ENCODE measurements around the gene GRIN2A.

The GRIN2A gene

DNA sequence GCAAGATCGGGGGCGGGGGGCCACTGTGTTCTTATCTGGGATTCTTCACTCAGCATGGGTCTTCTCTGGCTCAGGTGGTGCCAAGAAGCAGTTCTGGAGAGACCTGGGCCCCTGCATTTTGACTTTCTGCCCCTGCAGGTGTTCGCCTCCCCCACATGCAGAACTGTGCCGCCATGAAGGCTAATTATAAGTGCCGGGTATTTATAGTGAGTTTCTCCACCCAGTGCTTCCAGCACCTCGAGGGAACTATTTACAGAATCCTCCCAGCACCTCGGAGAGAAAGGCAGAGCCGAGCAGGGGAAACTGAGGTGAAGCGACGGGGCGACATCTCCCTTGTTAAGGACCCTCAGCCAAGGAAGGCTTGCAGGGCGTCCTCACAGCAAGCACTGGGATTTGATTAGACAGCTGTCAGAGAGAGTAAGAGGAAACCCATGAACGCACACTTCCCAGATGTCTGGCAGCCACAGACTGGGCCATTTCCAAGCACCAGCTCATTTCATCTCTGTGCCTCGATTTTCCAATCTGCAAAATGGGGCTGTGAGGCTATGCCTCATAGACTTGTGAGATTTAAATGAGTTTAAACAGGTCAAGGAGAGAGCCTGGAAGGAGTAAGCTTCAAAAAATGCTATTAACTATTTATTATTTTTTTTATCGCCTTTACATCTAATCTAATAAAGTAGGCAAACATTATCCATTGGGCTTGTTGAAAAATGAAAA is 36.4 kb upstream of the GRIN2A start:
- WGBS, 2 experiments, result 88 to 93% methylated on average over 14 to 15 of the region's 15 CpGs
- Histone ChIP-seq H3K27me3 (ENCODE audit: control insufficient read depth, insufficient read depth, low read length, poor library complexity, severe bottlenecking) (no peaks in the 10 kb centered on the region), H3K9me3 (ENCODE audit: control insufficient read depth, low read length) (no peaks in the 10 kb centered on the region), H3K36me3 (ENCODE audit: control insufficient read depth, insufficient read depth, low read length) (no peaks in the 10 kb centered on the region), H3K27ac (ENCODE audit: insufficient read depth, low read depth, low read length, poor library complexity, severe bottlenecking) (no peak overlapping the region), H3K4me3 (ENCODE audit: insufficient read depth, low read depth, low read length) (no peak overlapping the region), H3K4me1 (ENCODE audit: control insufficient read depth, insufficient read depth, low read length) (no peaks in the 10 kb centered on the region)

DNA sequence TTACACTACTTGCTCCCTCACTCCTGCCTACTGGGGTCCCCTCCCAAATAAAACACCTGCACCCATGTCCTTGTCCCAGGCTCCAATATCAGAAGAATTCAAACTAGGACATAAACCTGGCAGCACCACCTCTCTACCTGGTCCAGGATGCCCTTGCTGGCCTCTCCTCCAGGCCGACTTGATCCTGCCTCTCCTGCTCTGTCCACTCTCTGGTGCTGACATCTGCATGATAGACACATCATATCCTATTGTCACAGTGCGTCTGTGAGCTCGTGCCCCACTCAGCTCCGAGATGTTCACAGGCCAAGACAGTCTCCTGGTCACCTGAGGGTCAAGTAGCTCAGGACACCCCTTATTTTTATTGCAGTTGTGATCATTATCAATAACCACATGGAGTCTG is 31.5 kb upstream of the GRIN2A start:
- Histone ChIP-seq H3K27me3 (ENCODE audit: control insufficient read depth, insufficient read depth, low read length, poor library complexity, severe bottlenecking) (no peaks in the 10 kb centered on the region), H3K36me3 (ENCODE audit: control insufficient read depth, insufficient read depth, low read length) (no peaks in the 10 kb centered on the region), H3K4me1 (ENCODE audit: control insufficient read depth, insufficient read depth, low read length) (peaks cover 5% of the 10 kb centered on the region), H3K27ac (ENCODE audit: insufficient read depth, low read depth, low read length, poor library complexity, severe bottlenecking) (no peak overlapping the region), H3K9me3 (ENCODE audit: control insufficient read depth, low read length) (no peaks in the 10 kb centered on the region), H3K4me3 (ENCODE audit: insufficient read depth, low read depth, low read length) (no peak overlapping the region)
- WGBS, 2 experiments, result 93% methylated on average over 4 of the region's 4 CpGs

DNA sequence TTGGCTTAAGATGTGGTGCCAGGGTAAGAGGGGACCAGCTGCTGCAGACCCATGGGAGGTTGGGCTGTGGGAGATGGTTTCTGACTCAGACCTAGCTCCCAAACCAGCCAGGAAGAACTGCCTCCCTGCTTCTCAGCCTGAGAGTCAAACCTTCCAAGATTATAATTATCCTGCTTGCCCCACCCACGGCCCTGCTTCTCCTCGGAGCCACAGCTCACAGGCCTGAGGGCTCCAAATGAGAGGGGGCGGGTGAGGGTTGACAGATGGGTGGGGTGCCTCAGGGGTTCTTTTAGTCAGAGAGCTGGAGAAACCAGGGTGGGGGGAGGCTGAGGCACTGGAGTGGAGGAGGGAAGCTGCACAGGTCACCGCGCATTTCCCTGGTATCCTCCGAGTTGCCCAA is 28.7 kb upstream of the GRIN2A start:
- Histone ChIP-seq H3K27ac (ENCODE audit: insufficient read depth, low read depth, low read length, poor library complexity, severe bottlenecking) (no peak overlapping the region), H3K4me3 (ENCODE audit: insufficient read depth, low read depth, low read length) (no peak overlapping the region), H3K9me3 (ENCODE audit: control insufficient read depth, low read length) (no peaks in the 10 kb centered on the region), H3K27me3 (ENCODE audit: control insufficient read depth, insufficient read depth, low read length, poor library complexity, severe bottlenecking) (no peaks in the 10 kb centered on the region), H3K4me1 (ENCODE audit: control insufficient read depth, insufficient read depth, low read length) (peaks cover 5% of the 10 kb centered on the region), H3K36me3 (ENCODE audit: control insufficient read depth, insufficient read depth, low read length) (no peaks in the 10 kb centered on the region)
- WGBS, 2 experiments, result 61 to 69% methylated on average over 6 of the region's 6 CpGs

DNA sequence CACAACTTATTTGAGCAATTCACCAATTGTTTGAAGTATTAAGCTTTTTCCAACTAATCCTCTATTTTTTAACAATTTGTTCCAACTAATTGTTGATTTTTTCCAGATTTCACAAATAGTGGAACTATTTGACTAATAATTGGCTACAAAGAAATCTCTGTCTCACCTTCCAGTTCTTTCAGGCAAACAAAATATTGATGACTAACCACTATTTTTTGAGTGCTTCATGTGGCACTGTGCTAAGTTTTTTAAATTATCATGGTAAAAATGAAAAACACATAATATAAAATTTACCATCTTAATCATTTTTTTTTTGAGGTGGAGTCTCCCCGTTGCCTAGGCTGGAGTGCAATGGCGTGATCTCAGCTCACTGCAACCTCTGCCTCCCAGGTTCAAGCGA is 24.6 kb upstream of the GRIN2A start:
- peaks cover 5% of the 10 kb centered on the region for H3K4me1 ChIP-seq (ENCODE audit: control insufficient read depth, insufficient read depth, low read length)
- no peak overlapping the region for H3K4me3 ChIP-seq (ENCODE audit: insufficient read depth, low read depth, low read length)
- H3K9me3 ChIP-seq (ENCODE audit: control insufficient read depth, low read length), result no peaks in the 10 kb centered on the region
- WGBS, 2 experiments, result 90 to 92% methylated on average over 3 of the region's 3 CpGs
- no peaks in the 10 kb centered on the region for H3K27me3 ChIP-seq (ENCODE audit: control insufficient read depth, insufficient read depth, low read length, poor library complexity, severe bottlenecking)
- no peak overlapping the region for H3K27ac ChIP-seq (ENCODE audit: insufficient read depth, low read depth, low read length, poor library complexity, severe bottlenecking)
- no peaks in the 10 kb centered on the region for H3K36me3 ChIP-seq (ENCODE audit: control insufficient read depth, insufficient read depth, low read length)

DNA sequence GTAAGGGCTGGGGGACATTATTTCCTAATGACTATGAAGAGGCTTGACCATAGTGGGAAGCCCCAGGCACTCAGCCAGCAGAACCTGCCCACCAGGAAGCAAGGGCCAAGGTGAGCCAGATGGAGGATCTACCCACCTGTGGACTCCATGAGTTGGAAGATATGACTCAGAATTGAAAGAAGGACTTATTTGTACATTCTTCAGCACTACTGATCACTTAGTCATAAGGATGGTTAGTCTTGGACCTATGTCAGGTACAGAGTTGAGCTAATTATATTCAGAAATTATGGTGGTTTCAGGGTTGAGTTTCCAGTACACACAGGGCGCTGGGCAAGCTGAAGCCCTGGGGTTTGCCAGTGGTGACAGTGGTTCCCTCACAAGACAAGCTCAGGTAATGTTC is 24.0 kb upstream of the GRIN2A start:
- Histone ChIP-seq H3K4me3 (ENCODE audit: insufficient read depth, low read depth, low read length) (no peak overlapping the region), H3K4me1 (ENCODE audit: control insufficient read depth, insufficient read depth, low read length) (peaks cover 5% of the 10 kb centered on the region), H3K9me3 (ENCODE audit: control insufficient read depth, low read length) (no peaks in the 10 kb centered on the region), H3K27ac (ENCODE audit: insufficient read depth, low read depth, low read length, poor library complexity, severe bottlenecking) (no peak overlapping the region), H3K27me3 (ENCODE audit: control insufficient read depth, insufficient read depth, low read length, poor library complexity, severe bottlenecking) (no peaks in the 10 kb centered on the region), H3K36me3 (ENCODE audit: control insufficient read depth, insufficient read depth, low read length) (no peaks in the 10 kb centered on the region)
- 90 to 100% methylated on average over 1 of the region's 1 CpG for WGBS, 2 experiments

DNA sequence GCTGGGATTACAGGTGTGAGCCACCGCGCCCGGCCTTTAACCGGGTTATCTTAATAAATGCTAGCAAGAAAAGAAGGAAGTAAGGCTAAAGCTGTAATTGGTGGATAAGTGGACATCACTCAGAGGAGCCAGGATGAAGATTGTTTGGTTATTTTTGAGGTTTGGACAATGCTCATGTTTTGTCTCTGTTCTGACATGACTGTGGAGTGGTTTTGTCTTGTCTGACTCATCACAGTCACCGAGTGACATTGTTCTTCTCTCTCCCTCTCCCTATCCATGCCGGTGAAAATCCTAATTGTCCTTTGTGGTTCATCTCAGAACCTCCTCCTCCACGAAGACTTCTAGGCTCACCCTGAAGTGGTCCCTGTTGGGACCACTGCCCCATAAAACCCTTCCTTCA is 23.5 kb upstream of the GRIN2A start:
- Histone ChIP-seq H3K4me3 (ENCODE audit: insufficient read depth, low read depth, low read length) (no peak overlapping the region), H3K4me1 (ENCODE audit: control insufficient read depth, insufficient read depth, low read length) (peaks cover 2% of the 10 kb centered on the region), H3K27ac (ENCODE audit: insufficient read depth, low read depth, low read length, poor library complexity, severe bottlenecking) (no peak overlapping the region), H3K9me3 (ENCODE audit: control insufficient read depth, low read length) (no peaks in the 10 kb centered on the region), H3K36me3 (ENCODE audit: control insufficient read depth, insufficient read depth, low read length) (no peaks in the 10 kb centered on the region), H3K27me3 (ENCODE audit: control insufficient read depth, insufficient read depth, low read length, poor library complexity, severe bottlenecking) (no peaks in the 10 kb centered on the region)
- WGBS, 2 experiments, result 90 to 95% methylated on average over 7 of the region's 7 CpGs

DNA sequence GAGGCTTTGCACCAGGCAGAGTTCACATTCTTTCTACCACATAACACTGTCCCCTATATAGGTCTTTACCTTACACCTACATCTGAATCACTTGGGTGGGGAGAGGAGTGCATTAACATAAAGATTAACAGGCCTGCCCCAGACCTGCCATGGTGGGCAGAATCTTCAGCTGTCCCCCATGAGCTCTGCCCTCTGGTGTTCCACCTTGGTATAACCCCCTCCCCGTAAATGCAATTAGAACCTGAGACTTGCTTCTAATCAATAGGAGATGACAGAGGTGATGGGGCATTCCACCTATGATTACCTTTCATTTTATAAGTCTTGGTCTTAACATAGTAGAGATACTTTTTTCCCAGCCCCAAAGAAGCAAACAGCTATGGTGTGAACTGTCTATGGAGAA is 20.4 kb upstream of the GRIN2A start:
- Histone ChIP-seq H3K9me3 (ENCODE audit: control insufficient read depth, low read length) (no peaks in the 10 kb centered on the region), H3K27ac (ENCODE audit: insufficient read depth, low read depth, low read length, poor library complexity, severe bottlenecking) (no peak overlapping the region), H3K4me3 (ENCODE audit: insufficient read depth, low read depth, low read length) (no peak overlapping the region), H3K36me3 (ENCODE audit: control insufficient read depth, insufficient read depth, low read length) (no peaks in the 10 kb centered on the region), H3K4me1 (ENCODE audit: control insufficient read depth, insufficient read depth, low read length) (no peaks in the 10 kb centered on the region), H3K27me3 (ENCODE audit: control insufficient read depth, insufficient read depth, low read length, poor library complexity, severe bottlenecking) (no peaks in the 10 kb centered on the region)
- 75 to 95% methylated on average over 1 of the region's 1 CpG for WGBS, 2 experiments

DNA sequence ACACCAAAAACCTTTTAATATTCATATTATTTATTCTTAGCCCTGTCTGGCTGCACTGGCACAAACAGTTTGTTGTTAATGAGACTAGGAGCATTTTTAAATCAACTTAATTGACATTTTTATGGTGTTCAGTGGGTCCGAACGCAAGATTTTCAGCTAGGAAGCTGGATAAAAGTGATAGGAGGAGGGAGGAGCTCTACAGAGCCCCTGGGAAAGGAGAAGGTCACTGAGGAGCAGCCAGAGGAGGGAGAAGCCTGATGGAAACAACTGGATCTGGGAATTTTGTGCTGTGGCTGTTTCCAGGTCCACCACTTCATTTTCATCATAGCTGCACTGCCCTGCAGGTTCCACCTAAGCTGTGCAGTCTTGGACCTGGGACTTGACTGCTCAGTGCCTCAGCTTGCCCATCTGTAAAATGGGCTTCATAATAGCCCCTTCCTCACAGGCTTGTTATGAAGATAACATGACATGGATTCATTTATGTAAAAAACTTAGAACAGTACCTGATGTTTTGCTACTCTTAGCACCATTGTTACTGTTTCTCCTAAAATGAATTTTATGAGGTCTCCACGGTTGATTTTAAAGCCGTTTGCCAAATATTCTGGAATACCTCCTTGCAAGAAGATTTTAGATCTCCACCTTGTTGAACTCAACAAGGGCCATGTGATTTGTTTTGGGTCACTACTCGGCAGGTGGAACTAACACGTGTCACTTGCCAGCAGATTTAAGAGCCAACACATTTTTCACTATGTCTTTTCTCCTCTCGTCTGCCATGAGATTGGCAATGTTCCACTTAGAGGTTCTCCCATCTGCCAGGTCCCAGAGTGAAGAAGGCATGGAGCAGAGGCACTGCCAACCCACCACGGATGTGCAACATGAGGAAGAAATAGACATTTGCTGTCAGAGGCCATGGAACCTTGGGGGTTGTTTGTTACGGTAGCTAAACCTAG is 18.7 kb upstream of the GRIN2A start:
- Histone ChIP-seq H3K4me1 (ENCODE audit: control insufficient read depth, insufficient read depth, low read length) (no peaks in the 10 kb centered on the region), H3K27ac (ENCODE audit: insufficient read depth, low read depth, low read length, poor library complexity, severe bottlenecking) (no peak overlapping the region), H3K4me3 (ENCODE audit: insufficient read depth, low read depth, low read length) (no peak overlapping the region), H3K36me3 (ENCODE audit: control insufficient read depth, insufficient read depth, low read length) (no peaks in the 10 kb centered on the region), H3K9me3 (ENCODE audit: control insufficient read depth, low read length) (no peaks in the 10 kb centered on the region), H3K27me3 (ENCODE audit: control insufficient read depth, insufficient read depth, low read length, poor library complexity, severe bottlenecking) (no peaks in the 10 kb centered on the region)
- 88 to 91% methylated on average over 9 of the region's 9 CpGs for WGBS, 2 experiments

DNA sequence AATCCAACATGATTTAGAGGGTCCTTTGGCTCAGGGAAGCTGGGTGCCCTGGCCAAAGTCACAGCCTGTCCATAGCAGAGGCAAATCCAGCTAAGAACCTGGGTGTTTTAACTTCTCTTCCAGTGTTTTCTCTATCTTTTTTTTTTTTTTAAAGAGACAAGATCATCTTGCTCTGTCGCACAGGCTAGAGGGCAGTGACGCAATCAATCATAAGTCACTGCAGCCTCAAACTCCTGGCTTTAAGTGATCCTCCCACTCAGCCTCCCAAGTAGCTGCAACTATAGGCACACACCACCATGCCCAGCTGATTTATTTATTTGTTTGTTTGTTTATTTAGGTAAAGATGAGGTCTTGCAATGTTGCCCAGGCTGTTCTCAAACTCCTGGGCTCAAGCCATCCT is 14.8 kb upstream of the GRIN2A start:
- no peak overlapping the region for H3K4me3 ChIP-seq (ENCODE audit: insufficient read depth, low read depth, low read length)
- H3K4me1 ChIP-seq (ENCODE audit: control insufficient read depth, insufficient read depth, low read length), result no peaks in the 10 kb centered on the region
- no peaks in the 10 kb centered on the region for H3K36me3 ChIP-seq (ENCODE audit: control insufficient read depth, insufficient read depth, low read length)
- H3K27ac ChIP-seq (ENCODE audit: insufficient read depth, low read depth, low read length, poor library complexity, severe bottlenecking), result no peak overlapping the region
- 91 to 93% methylated on average over 2 of the region's 2 CpGs for WGBS, 2 experiments
- no peaks in the 10 kb centered on the region for H3K27me3 ChIP-seq (ENCODE audit: control insufficient read depth, insufficient read depth, low read length, poor library complexity, severe bottlenecking)
- H3K9me3 ChIP-seq (ENCODE audit: control insufficient read depth, low read length), result no peaks in the 10 kb centered on the region

DNA sequence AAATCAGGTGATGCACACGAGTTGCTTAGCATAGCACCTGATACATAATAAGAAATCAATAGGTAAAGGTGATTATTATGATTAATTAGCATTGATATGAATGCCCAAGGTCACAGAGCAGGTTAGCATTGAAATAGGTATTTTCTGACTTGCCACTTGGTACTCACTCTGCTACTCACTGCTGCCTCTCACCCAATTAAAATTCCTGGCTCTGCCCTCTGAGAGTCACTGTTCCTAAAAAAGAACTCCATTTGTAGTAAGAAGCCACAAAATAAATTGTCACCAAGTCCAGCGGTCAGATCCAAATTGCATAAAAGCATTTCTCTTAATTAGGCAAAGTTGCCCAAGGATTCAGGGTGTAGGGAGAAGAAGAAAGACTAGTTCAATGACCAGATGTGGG is 8.9 kb upstream of the GRIN2A start:
- H3K9me3 ChIP-seq (ENCODE audit: control insufficient read depth, low read length), result no peaks in the 10 kb centered on the region
- no peak overlapping the region for H3K4me3 ChIP-seq (ENCODE audit: insufficient read depth, low read depth, low read length)
- H3K27ac ChIP-seq (ENCODE audit: insufficient read depth, low read depth, low read length, poor library complexity, severe bottlenecking), result no peak overlapping the region
- H3K4me1 ChIP-seq (ENCODE audit: control insufficient read depth, insufficient read depth, low read length), result no peaks in the 10 kb centered on the region
- H3K36me3 ChIP-seq (ENCODE audit: control insufficient read depth, insufficient read depth, low read length), result no peaks in the 10 kb centered on the region
- no peaks in the 10 kb centered on the region for H3K27me3 ChIP-seq (ENCODE audit: control insufficient read depth, insufficient read depth, low read length, poor library complexity, severe bottlenecking)
- WGBS, 2 experiments, result 90 to 98% methylated on average over 2 of the region's 2 CpGs

Data from ectodermal cell (in vitro differentiated cells).